ENCODE measurements around the gene GCLC. TPM values are rescaled to one million over a fixed set of nuclear protein-coding genes. Genes with fewer than 3 reads are reported as not detected.

Gene GCLC
- 28.7 TPM for total RNA-seq (ENCODE audit: unreplicated experiment)
- long read RNA-seq, partial matches to known transcripts: 1 of 1 reads
- long read RNA-seq, other reads (novel, unspliced or antisense): 0 of 1 reads

- Mint-ChIP-seq H3K36me3 (ENCODE audit: low read depth, unreplicated experiment) (peaks cover 14% of the 10 kb centered on the region), H3K27me3 (ENCODE audit: unreplicated experiment) (no peaks in the 10 kb centered on the region), H3K4me3 (ENCODE audit: unreplicated experiment) (peak within 1 kb of the TSS; percentile 99), H3K4me1 (ENCODE audit: unreplicated experiment) (peaks cover 36% of the 10 kb centered on the region), H3K27ac (ENCODE audit: unreplicated experiment) (peak within 1 kb of the TSS; percentile 87), H3K9me3 (ENCODE audit: unreplicated experiment) (no peaks in the 10 kb centered on the region)
- TF ChIP-seq CTCF (IDR thresholded peaks at IDR 0.05; ENCODE audit: unreplicated experiment): peak; percentile 71
- peak; percentile 93 for DNase-seq (ENCODE audit: low spot score)
Measured at GRCh38 chr6:53544470-53545308, at the start of gene GCLC. Gene GCLC, minus strand, starts transcription at chr6:53545101. Its CDS starts 456 bp downstream, at chr6:53544645.

- H3K27ac Mint-ChIP-seq (ENCODE audit: unreplicated experiment): no peak overlapping the region
- no peaks in the 10 kb centered on the region for H3K36me3 Mint-ChIP-seq (ENCODE audit: low read depth, unreplicated experiment)
- TF ChIP-seq CTCF (IDR thresholded peaks at IDR 0.05; ENCODE audit: unreplicated experiment): no peak
- DNase-seq (ENCODE audit: low spot score): no peak
- H3K4me1 Mint-ChIP-seq (ENCODE audit: unreplicated experiment): no peaks in the 10 kb centered on the region
- no peak overlapping the region for H3K4me3 Mint-ChIP-seq (ENCODE audit: unreplicated experiment)
- no peaks in the 10 kb centered on the region for H3K27me3 Mint-ChIP-seq (ENCODE audit: unreplicated experiment)
- H3K9me3 Mint-ChIP-seq (ENCODE audit: unreplicated experiment): no peaks in the 10 kb centered on the region
Measured at GRCh38 chr6:53594596-53594995, 49.7 kb upstream of the GCLC start.

- Mint-ChIP-seq H3K36me3 (ENCODE audit: low read depth, unreplicated experiment) (no peaks in the 10 kb centered on the region), H3K4me1 (ENCODE audit: unreplicated experiment) (no peaks in the 10 kb centered on the region), H3K9me3 (ENCODE audit: unreplicated experiment) (no peaks in the 10 kb centered on the region), H3K27ac (ENCODE audit: unreplicated experiment) (no peak overlapping the region), H3K4me3 (ENCODE audit: unreplicated experiment) (no peak overlapping the region), H3K27me3 (ENCODE audit: unreplicated experiment) (no peaks in the 10 kb centered on the region)
- no peak for DNase-seq (ENCODE audit: low spot score)
- TF ChIP-seq CTCF (IDR thresholded peaks at IDR 0.05; ENCODE audit: unreplicated experiment): no peak
Measured at GRCh38 chr6:53593001-53593488, 48.1 kb upstream of the GCLC start.

- Mint-ChIP-seq H3K27me3 (ENCODE audit: unreplicated experiment) (no peaks in the 10 kb centered on the region), H3K27ac (ENCODE audit: unreplicated experiment) (no peak overlapping the region), H3K4me1 (ENCODE audit: unreplicated experiment) (no peaks in the 10 kb centered on the region), H3K9me3 (ENCODE audit: unreplicated experiment) (no peaks in the 10 kb centered on the region), H3K36me3 (ENCODE audit: low read depth, unreplicated experiment) (no peaks in the 10 kb centered on the region), H3K4me3 (ENCODE audit: unreplicated experiment) (no peak overlapping the region)
- TF ChIP-seq CTCF (IDR thresholded peaks at IDR 0.05; ENCODE audit: unreplicated experiment): no peak
- DNase-seq (ENCODE audit: low spot score): no peak
Measured at GRCh38 chr6:53591873-53592272, 47.0 kb upstream of the GCLC start.

Data from endothelial cell (in vitro differentiated cells).